NK-92 (cell line): Measurements from ENCODE around the gene CTSD.
"Not testable (repeated sequence)": the region's sequence is repeated elsewhere in the genome, so short reads cannot be mapped to it uniquely, and the experiment has no call there.

ENCODE experiments used
- DNase-seq: peaks from one replicate; lab custom pipeline; 2025; ENCODE audit not compliant: unreplicated experiment; lab: John Stamatoyannopoulos, UW

The CTSD gene

DNA sequence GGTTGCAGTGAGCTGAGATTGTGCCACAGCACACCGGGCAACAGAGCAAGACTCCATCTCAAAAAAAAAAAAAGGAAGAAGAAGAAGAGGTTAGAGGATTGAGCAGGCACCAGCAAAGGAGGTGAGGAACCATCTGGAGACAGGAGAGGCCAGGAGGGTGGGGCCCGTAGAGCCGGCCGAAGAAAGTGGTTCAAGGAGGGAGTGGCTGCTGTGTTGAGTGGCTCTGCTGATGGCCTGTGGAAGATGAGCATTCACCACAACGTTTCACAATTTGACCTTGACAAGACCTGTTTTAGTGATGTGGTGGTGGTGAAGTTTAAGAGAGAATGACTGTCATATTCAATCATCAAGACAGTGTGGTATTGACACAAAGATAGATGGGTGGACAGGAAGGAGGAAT lies 6.8 kb upstream of the CTSD start:
- DNase-seq: no peak

DNA sequence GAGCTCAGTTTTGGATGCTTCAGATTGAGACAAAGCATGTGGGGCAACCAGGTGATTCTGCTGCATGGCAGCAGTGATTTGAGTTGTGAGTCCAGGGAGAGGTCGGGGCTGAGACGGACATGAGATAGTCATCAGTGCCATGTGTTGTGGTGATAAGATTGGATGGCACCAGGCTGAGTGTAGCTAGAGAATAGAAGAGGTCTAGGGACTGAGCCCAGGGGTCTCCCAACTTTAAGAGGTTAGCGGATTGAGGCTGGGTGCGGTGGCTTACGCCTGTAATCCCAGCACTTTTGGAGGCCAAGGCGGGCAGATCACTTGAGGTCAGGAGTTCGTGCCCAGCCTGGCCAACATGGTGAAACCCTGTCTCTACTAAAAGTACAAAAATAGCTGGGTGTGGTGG lies 6.3 kb upstream of the CTSD start:
- DNase-seq: no peak

- DNase-seq: not testable (repeated sequence)
These were observed 5.7 kb upstream of the CTSD start for GRCh38 chr11:1769304-1769936.

GRCh38 chr11:1768141-1768469 lies 4.4 kb upstream of the CTSD start:
- no peak for DNase-seq

DNA sequence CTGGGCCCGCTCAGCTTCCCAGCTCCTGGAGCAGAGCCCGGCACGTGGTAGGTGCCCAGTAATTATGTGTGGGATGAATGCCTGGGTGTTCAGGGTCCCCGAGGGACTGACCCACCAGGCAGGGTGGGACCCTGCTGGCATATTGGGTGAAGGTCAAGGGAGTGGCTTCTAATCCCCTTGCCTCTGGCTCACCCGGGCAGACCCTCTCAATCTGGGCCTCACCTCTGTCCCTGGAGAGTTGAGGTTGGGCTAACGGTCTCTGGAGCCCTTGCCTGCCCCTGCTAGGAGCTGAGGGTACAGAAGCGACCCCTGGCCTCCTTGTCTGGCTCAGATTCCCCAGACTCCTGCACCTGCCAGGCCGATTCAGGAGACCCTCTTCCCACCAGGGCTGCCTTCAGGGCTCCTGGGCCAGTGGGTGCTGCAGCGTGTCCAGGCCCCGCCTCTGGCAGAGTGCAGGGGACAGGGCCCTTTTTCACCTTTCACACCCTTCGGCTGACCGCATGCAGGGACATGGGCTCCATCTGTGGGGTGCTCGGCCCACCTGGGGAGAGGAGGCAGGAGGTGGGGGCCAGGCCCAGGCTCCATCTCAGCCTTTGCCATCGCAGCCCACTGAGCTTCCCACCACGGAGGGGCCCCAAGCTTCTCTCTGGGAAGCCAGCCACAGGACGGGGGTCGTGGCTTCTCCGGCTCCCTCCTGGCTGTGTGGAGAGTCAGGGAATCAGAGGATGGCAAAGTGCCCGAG lies 3.8 kb upstream of the CTSD start:
- no peak for DNase-seq

DNA sequence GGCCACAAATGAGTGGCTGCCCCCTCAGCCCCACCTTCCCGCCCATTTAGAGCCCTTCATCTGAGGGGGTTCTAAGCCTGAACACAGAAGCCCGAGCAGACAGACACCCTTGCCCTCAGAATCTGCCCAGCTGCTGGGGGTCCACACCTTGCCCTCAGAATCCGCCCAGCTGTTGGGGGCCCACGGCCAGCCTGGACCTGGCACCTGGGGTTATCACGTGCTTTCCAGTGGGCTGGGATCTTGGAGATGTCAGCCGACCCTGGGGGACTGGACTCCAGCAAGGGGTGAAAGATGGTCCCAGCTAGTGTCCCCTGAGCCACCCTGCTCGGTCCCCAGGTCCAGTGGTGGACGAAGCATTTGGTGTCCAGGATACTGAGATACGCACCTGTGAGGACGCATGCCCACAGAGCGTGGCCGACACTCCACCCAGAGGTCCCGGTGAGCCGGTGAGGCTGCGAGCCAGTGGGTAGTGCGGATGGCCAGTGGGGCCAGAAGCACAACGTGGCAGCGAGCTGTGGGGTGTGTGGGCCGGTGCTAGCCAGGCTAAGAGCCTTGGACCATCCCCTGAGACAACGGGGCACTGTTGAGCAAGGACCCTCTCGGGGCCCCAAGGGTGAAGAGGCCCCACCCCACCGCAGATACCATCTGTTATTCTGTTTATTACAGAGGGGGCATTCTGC lies 3.1 kb upstream of the CTSD start:
- no peak for DNase-seq

- no peak for DNase-seq
These were observed 2.4 kb upstream of the CTSD start for GRCh38 chr11:1765871-1766718.

DNA sequence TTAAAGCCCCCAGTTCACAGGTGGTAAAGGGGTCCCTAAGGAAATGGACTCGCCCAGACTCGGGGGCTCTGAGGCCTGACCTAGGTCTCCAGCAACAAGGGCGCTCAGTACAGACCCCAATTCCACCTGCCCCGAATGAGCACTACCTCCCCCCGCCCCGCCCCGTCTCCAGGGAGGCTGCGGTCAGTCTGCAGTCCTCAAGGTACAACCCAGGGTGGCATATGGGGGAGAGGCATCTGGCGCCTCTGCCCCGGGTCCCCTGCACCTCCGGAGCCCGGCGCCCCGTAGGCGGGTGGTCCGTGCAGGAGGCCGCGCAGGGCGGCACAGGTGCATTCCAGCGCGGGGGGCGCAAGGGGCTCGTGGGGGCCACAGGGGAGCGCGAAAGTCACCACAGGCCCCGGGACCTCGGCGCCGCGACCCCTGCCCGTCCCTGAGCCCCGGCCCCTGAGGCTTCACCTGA lies 361 bp downstream of the CTSD start:
- DNase-seq: no peak

- DNase-seq: no peak
These were observed 1.0 kb downstream of the CTSD start for GRCh38 chr11:1762537-1763302.

DNA sequence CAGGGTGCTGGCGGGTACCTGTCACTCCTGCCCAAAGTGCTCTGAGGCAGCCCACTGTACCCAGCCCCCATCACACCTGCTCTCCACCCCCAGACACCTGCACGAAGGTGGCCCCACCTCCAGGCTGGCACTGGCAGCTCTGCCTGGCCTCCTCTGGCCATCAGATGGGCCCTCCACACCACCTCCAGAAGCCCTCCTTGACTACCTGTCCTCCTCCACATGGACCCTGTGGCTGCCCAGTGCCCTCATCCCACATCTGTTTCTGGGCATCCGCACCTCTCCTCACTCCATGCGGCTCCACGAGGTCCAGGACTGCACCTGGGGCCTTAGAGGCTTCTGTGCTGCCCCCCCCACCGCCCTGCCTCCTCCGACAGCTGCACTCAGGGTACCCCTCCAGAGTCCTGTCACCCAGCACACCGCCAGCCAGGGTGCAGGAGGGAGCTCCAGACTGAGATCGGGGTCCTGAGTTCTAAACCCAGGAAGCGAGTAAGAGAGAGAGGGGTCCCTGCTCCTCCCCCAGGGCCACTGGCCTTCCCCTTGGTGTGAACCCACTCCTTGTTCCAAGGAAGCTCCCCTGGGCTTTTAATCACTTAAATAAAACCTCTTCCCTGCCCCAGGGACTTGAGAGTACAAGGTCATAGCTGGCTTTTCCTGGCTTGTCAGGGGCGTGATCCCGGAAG lies 1.7 kb downstream of the CTSD start:
- DNase-seq: no peak

DNA sequence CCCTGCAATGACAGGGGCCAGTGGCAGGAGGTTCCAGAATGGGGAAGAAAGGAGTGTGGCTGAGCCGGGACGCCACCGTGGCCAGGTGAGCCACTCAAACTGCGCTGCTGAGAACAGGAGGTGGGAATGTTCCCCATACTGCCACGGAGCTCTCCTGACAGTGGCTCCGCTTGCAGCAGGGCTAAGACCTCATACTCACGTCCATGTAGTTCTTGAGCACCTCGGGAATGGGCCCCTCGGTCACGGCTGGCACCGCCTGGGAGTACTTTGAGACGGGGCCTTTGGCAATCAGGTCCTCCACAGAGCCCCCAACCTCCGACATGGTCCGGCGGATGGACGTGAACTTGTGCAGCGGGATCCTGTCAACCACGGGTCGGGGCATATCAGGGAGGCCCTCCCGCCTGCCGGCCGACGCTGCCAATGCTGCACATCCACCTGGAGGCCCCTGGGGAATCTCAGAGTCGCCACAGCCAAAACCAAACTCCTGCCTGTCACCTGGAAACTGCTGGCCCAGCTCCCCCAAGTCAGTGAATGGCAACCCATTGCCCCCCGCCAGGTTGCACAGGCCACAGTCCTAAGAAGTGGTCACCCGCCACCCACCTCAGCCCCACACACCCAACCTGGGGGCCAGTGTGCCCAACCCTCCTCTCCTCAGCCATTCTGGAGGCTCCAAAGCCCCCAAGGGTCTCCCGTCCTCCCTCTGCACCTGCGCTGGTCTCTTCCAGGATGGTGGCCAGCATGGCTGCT lies 2.4 kb downstream of the CTSD start:
- no peak for DNase-seq

- DNase-seq: no peak
These were observed 3.2 kb downstream of the CTSD start for GRCh38 chr11:1760351-1761109.

DNA sequence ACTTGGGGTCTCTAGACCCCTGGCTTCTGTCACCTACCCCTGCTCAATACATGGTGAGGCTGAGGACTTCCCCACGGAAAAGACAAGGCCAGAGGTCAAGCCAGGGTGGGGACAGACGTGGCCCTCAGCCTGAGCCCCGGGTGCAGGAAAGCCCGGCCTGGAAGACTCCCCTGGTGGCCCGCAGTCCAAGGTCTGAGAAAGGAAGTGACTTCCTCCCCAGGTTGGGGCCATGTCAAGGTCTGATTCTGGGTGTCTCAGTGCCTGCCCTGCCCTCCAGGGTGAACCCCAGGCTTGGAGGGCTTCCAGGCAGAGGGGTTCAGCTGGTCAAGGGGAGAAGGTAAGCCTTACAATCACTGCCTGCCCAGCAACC lies 3.9 kb downstream of the CTSD start:
- DNase-seq: no peak

DNA sequence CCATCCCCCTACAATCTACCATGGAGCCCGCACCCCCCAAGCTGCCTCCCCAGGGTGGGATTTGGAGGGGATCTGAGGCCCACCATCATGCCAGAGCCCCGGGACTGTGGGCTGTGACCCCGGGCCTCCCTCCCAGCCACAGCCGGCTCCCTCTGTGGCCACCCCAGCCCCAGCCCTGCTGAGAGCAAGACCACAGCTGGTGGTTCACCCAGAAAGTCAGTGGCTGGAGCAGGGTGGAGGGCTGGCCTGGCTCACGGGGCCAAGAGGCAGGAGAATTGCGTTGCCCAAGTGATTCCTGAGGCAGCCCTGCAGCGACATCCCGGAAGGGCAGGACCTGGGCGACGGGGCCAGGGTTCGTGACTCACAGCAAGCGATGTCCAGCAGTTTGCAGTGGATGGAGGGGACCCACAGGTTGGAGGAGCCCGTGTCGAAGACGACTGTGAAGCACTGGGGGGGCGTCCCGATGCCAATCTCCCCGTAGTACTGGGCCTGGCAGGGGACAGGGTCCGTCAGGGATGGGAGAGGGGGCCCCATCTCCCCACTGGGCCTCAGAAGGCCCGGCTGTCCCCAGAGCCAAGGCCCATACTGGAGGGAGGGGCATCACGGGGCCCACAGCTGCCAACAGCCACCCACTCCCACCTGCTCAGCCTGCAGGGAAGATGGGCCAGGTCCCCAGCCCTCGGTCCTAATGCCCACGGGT lies 4.4 kb downstream of the CTSD start:
- DNase-seq: no peak

- no peak for DNase-seq
These were observed 5.0 kb downstream of the CTSD start for GRCh38 chr11:1758611-1759150.

DNA sequence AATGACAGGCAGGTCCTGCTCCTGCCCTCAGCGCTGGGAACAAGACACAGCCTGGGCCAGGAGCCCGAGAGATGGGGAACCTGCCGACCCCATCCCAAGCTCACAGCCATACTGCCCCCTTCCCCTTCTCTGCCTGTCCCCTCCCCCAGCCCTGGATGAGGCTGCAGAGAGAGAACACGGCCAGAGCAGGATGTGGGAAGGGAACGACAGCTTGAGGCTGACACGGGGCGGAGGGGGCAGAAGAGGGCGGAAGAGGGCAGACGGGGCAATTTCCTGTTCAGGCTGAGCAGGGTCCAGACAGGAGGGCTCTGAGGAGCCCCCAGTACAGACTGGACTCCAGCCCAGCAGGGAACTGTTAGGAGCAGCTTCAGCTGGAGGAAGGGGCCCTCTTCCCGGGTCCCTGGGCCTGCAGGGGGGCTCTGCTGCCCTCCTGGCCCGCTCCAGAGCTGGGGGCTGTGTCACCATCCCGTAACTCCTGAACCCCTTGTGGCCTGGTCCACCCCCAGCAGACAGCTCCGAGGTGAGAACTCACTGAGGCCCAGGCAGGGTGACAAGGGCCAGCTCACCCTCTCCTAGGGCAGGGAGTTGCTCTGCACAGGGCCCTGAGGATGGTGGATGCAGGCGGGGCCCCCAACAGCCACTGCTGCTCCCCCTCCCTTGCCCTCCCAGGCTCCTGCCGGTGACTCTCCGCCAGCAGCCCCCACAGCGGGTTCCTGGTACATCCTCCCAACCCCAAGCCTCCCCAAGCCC lies 5.7 kb downstream of the CTSD start:
- no peak for DNase-seq
